ENCODE results near the gene TTC1.

The TTC1 gene

GRCh38 chr5:160018945-160019625 is 10.1 kb downstream of the TTC1 start:
- no peak for TF ChIP-seq CTCF (IDR thresholded peaks at IDR 0.05; ENCODE audit: low read depth, low read length)
- H3K4me3 ChIP-seq (replicated peaks in 1 of 2; ENCODE audit: low read depth in 2 of 2, low read length in 2 of 2), result no peak overlapping the region

GRCh38 chr5:160020266-160020770 is 11.4 kb downstream of the TTC1 start:
- no peak for DNase-seq (ENCODE audit: low read depth in 2 of 2)
- no peak for TF ChIP-seq CTCF (IDR thresholded peaks at IDR 0.05; ENCODE audit: low read depth, low read length)

More at GRCh38 chr5:160018945-160019625, 10.1 kb downstream of the TTC1 start:
- no peak for DNase-seq (ENCODE audit: low read depth in 2 of 2)

GRCh38 chr5:160020964-160021363 is 12.0 kb downstream of the TTC1 start:
- no peak for TF ChIP-seq CTCF (IDR thresholded peaks at IDR 0.05; ENCODE audit: low read depth, low read length)
- H3K4me3 ChIP-seq (replicated peaks in 1 of 2; ENCODE audit: low read depth in 2 of 2, low read length in 2 of 2), result no peak overlapping the region
- DNase-seq (ENCODE audit: low read depth in 2 of 2), result peak in 1 of 2 donors; percentile 25

More at GRCh38 chr5:160020266-160020770, 11.4 kb downstream of the TTC1 start:
- H3K4me3 ChIP-seq (replicated peaks in 1 of 2; ENCODE audit: low read depth in 2 of 2, low read length in 2 of 2), result no peak overlapping the region

- DNase-seq (ENCODE audit: low read depth in 2 of 2), result peak; percentile 79 to 82
- TF ChIP-seq CTCF (IDR thresholded peaks at IDR 0.05; ENCODE audit: low read depth, low read length), result peak; percentile 71
- H3K4me3 ChIP-seq (replicated peaks in 1 of 2; ENCODE audit: low read depth in 2 of 2, low read length in 2 of 2), result no peak overlapping the region
Measured at GRCh38 chr5:160021831-160022446, 13.0 kb downstream of the TTC1 start.

- no peak for TF ChIP-seq CTCF (IDR thresholded peaks at IDR 0.05; ENCODE audit: low read depth, low read length)
Measured at GRCh38 chr5:160023007-160023907, 14.3 kb downstream of the TTC1 start.

GRCh38 chr5:160023908-160024630 is 15.1 kb downstream of the TTC1 start:
- no peak overlapping the region for H3K4me3 ChIP-seq (replicated peaks in 1 of 2; ENCODE audit: low read depth in 2 of 2, low read length in 2 of 2)
- no peak for TF ChIP-seq CTCF (IDR thresholded peaks at IDR 0.05; ENCODE audit: low read depth, low read length)
- DNase-seq (ENCODE audit: low read depth in 2 of 2), result peak in 1 of 2 donors; percentile 48

More at GRCh38 chr5:160023007-160023907, 14.3 kb downstream of the TTC1 start:
- DNase-seq (ENCODE audit: low read depth in 2 of 2), result no peak
- H3K4me3 ChIP-seq (replicated peaks in 1 of 2; ENCODE audit: low read depth in 2 of 2, low read length in 2 of 2), result no peak overlapping the region
